Coronary artery (tissue), 2 donors: ENCODE data around the gene EEF1AKMT3.
A peak's percentile ranks its signal among the peaks of the same experiment; 100 is the strongest.

Experiments used
- DNase-seq: peaks from one replicate; pipeline ENCODE4 v3.0.0-alpha.2; 2017; ENCODE audit warnings: low spot score
- H3K27ac ChIP-seq, 2 donors: fragments of 200-600 bp; sonication (generic); one replicate each; pipeline ENCODE4 v1.5.1; 2016 to 2019
- H3K4me3 ChIP-seq: fragments of 200-600 bp; sonication (generic); 2 replicates; pipeline ENCODE4 v1.5.1; 2016; ENCODE audit warnings: mild to moderate bottlenecking, moderate library complexity
- CTCF ChIP-seq: fragments of 200-600 bp; sonication (generic); IDR thresholded peaks from one replicate; pipeline ENCODE4 v1.5.1; 2019; ENCODE audit warnings: antibody characterized with exemption

The EEF1AKMT3 gene

GRCh38 chr12:57797933-57798332 lies 25.5 kb downstream of the EEF1AKMT3 start:
- Histone ChIP-seq H3K4me3 (no peak overlapping the region), H3K27ac (no peak overlapping the region)
- DNase-seq = no peak
- TF ChIP-seq CTCF = no peak

GRCh38 chr12:57800965-57801364 lies 28.6 kb downstream of the EEF1AKMT3 start:
- Histone ChIP-seq H3K4me3 (no peak overlapping the region), H3K27ac (no peak overlapping the region)
- no peak for DNase-seq
- TF ChIP-seq CTCF = no peak

GRCh38 chr12:57802607-57803006 lies 30.2 kb downstream of the EEF1AKMT3 start:
- DNase-seq = no peak
- H3K27ac ChIP-seq = no peak overlapping the region
- no peak overlapping the region for H3K4me3 ChIP-seq
- no peak for TF ChIP-seq CTCF

GRCh38 chr12:57803319-57803893 lies 31.0 kb downstream of the EEF1AKMT3 start:
- peak overlapping the region in 1 of 2 donors; percentile 47 for H3K27ac ChIP-seq
- DNase-seq = no peak

GRCh38 chr12:57806677-57807076 lies 34.3 kb downstream of the EEF1AKMT3 start:
- TF ChIP-seq CTCF = no peak
- Histone ChIP-seq H3K4me3 (no peak overlapping the region), H3K27ac (no peak overlapping the region)
- DNase-seq = no peak

More at GRCh38 chr12:57803319-57803893, 31.0 kb downstream of the EEF1AKMT3 start:
- TF ChIP-seq CTCF = peak; percentile 65
- H3K4me3 ChIP-seq = no peak overlapping the region

- H3K4me3 ChIP-seq = no peak overlapping the region
- no peak for TF ChIP-seq CTCF
- no peak overlapping the region for H3K27ac ChIP-seq
- DNase-seq = no peak
Measured at GRCh38 chr12:57807285-57807684, 34.9 kb downstream of the EEF1AKMT3 start.

GRCh38 chr12:57808351-57808750 lies 35.9 kb downstream of the EEF1AKMT3 start:
- TF ChIP-seq CTCF = no peak
- H3K27ac ChIP-seq = no peak overlapping the region
- no peak for DNase-seq
- no peak overlapping the region for H3K4me3 ChIP-seq
